NCI-H446 treated with DMSO at 0.1 percent for 48 hours (cell line): ENCODE data around the gene USP32.
"Not testable (repeated sequence)": the region's sequence is repeated elsewhere in the genome, so short reads cannot be mapped to it uniquely, and the experiment has no call there.

ENCODE experiments used
- DNase-seq: peaks from one replicate; lab custom pipeline; 2025; lab: John Stamatoyannopoulos, UW

USP32 gene

GRCh38 chr17:60330731-60331130 is 61.2 kb downstream of the USP32 start:
- no peak for DNase-seq

DNA sequence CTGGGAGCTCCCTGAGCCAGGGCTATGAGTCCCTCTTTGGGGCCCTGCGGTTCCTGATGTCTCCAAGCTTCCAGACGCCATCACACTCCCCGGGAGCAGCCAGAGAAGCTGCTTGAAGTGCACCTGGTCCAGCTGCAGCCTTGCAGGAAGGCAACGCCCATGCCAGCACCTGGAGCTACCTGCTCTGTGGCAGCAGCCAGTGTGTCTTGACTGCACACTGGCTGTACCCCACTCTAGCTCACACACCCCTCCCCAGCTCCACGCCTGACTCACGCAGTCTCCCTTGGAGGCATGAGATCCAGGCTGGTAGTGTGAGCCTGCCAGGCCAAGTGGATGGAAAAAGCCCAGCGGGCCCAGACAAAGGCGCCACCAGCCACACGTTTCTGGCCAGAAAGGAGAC is 63.3 kb downstream of the USP32 start:
- DNase-seq: no peak

GRCh38 chr17:60327901-60328273 is 64.0 kb downstream of the USP32 start:
- no peak for DNase-seq

- DNase-seq: no peak
These were observed 64.6 kb downstream of the USP32 start for GRCh38 chr17:60327134-60327900.

DNA sequence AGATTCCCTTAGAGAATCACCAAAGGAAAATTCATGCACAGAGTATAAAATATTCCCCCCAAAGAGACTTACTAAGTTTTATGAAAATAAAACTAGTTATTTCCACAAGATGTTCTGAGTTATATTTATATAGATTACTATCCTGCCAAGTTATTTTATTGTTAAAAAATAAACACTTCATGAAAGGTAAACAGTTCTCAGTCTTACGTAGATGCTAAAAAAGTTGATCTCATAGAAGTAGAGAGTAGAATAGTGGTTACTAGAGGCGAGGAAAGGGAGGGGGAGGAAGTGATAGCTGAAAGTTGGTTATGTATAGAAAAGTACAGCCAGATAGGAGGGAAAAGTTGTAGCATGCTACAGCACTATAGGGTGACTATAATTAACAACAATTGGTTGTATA is 65.2 kb downstream of the USP32 start:
- no peak for DNase-seq

DNA sequence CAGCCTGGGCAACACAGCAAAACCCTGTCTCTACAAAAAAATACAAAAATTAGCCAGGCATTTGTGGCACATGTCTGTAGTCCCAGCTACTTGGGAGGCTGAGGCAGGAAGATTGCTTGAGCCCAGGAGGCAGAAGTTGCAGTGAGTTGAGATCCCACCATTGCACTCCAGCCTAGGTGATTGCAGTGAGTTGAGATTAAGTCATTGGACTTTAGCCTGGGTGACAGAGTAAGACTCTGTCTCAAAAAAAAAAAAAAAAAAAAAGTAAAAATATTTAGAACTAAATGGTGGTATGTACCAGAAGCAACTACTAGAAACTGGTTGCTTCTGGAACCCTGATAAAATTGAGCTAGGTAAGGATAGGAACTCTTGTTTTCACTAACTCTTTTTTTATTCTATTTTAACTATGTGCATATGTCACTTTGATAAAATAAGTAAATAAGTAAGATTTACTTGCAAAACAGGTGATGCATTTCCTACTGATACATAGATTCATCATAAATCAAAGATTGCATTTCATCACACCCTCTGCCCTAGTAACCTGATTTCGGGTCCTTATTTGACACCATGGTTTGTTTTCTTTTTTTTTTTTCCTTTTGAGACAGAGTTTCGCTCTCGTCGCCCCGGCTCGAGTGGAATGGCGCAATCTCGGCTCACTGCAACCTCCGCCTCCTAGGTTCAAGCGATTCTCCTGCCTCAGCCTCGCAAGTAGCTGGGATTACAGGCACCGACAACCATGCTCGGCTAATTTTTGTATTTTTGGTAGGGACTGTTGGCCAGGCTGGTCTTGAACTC is 66.0 kb downstream of the USP32 start:
- DNase-seq: no peak

GRCh38 chr17:60323754-60324153 is 68.2 kb downstream of the USP32 start:
- no peak for DNase-seq

DNA sequence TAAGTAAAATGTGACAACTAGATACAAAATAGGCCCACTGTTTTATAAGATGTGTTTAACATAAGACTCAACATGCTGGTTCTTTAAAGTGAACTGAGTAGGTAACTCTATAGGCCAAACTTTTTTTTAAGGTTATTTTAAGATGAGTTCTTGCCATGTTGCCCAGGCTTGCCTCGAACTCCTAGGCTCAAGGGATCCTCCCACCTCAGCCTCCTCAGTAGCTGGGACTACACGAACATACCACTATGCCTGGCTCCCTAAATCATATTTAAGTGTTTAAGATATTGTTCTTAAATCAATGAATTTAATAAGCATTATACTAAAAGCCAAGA is 69.9 kb downstream of the USP32 start:
- no peak for DNase-seq

GRCh38 chr17:60321336-60322055 is 70.4 kb downstream of the USP32 start:
- DNase-seq: no peak

DNA sequence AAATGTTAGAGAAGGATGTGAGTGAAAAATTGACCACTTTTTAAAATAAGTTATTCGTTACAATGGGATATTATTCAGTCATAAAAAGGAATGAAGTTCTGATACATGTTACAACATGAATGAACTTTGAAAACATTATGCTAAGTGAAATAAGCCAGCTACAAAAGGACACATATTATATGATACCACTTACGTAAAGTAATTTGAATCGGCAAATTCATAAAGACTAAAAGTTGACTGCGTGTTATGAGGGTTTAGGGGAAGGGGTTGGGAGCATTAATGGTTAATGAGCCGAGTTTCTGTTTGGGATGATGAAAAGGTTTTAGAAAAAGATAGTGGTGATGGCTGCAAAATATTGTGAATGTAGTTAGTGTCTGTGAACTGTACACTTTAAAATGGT is 73.1 kb downstream of the USP32 start:
- DNase-seq: no peak

GRCh38 chr17:60318326-60318725 is 73.6 kb downstream of the USP32 start:
- DNase-seq: no peak

GRCh38 chr17:60315650-60316049 is 76.3 kb downstream of the USP32 start:
- DNase-seq: no peak

GRCh38 chr17:60314900-60315299 is 77.0 kb downstream of the USP32 start:
- DNase-seq: not testable (repeated sequence)

GRCh38 chr17:60314423-60314822 is 77.5 kb downstream of the USP32 start:
- no peak for DNase-seq

GRCh38 chr17:60311936-60312335 is 80.0 kb downstream of the USP32 start:
- DNase-seq: no peak

DNA sequence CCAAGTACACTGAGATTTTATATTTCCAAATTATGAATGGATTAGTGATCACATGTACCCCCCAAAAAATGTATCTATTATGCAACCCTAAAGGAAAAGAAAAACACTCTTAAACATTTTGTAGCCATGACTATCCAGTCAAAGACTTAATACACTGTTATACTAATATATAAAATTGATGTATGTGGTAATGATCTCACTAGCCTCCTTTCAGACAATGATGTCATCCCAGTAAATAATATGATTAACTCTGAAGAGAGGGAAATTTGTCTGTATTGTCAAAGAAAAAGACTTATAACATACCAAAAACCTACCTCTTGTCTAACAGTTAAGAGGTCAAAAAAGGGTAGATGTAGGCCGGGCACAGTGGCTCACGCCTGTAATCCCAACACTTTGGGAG is 80.7 kb downstream of the USP32 start:
- no peak for DNase-seq

GRCh38 chr17:60305141-60305540 is 86.8 kb downstream of the USP32 start:
- no peak for DNase-seq

- no peak for DNase-seq
These were observed 87.4 kb downstream of the USP32 start for GRCh38 chr17:60304502-60304901.

DNA sequence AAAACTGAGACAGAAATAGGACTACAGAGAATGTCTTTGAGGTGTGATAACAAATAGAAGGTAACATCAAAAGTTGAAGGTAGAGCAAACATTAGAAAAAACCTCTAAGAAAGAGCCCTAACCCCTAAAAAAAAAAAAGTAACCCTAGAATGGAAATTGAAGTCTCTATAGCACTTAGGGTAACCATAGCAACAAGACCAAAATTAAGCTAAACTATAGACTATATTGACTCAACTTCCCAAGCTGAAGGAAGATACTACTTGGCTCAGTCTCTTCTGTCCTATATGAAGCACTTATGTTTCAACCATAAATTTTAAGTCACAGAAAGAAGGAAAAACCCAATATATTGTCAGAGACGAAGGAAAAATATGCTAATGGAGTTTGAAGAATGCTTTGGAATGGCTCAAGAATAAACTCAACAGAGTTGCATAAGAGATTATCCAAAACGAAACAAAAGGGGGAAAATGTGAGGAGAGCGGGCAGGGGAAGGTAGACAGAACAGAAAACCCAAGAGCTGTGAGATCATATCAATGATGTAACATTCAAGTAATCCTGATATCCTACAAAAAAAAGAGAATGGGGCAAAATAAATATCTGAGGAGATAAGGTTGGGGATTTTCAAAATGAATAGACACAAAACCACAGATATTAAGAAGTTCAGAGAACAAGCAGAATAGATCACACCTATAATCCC is 88.4 kb downstream of the USP32 start:
- DNase-seq: no peak

DNA sequence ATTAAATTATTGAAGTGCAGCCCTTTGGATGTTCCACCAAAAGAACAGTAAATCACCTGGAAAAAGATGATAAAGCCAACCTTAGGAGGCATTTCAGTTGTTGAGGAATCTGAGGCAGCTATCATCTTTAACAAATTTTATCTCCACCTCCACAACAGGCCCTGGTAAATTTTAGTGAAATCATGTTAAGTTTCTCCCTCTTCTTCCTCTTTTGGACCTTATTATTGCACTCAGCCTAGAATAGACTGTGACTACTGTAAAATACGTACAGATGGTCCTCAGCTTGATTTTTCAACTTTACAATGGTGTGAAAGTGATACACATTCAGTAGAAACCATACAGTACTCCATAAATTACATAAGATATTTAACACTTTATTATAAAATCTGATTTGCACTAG is 90.3 kb downstream of the USP32 start:
- no peak for DNase-seq

GRCh38 chr17:60300949-60301348 is 91.0 kb downstream of the USP32 start:
- no peak for DNase-seq

GRCh38 chr17:60300011-60300410 is 91.9 kb downstream of the USP32 start:
- DNase-seq: no peak
